H1 (cell line): ENCODE data around the gene TCAIM. TPM values are rescaled to one million over a fixed set of nuclear protein-coding genes. Genes with fewer than 3 reads are reported as not detected.
A peak's percentile ranks its signal among the peaks of the same experiment; 100 is the strongest.

Experiments
- CTCF ChIA-PET: fragments of 300-600 bp; sonication (Branson Sonifier 250); formaldehyde crosslinking; loops from one replicate; lab custom pipeline; 2021; ENCODE audit not compliant: partially characterized antibody; lab: Charles Lee
- POLR2A ChIA-PET: fragments of 300-600 bp; sonication (Branson Sonifier 250); formaldehyde crosslinking; loops from one replicate; lab custom pipeline; 2021; ENCODE audit warnings: inconsistent platforms; ENCODE audit not compliant: partially characterized antibody; lab: Charles Lee
- DNase-seq, 2 experiments: peaks; one replicate each; pipeline versions ENCODE4 v3.0.0 to v3.0.0-alpha.2; 2010 to 2022; ENCODE audit warnings: low spot score in 2 of 2, low read depth in 1 of 2, mixed read lengths in 1 of 2
- FAIRE-seq: peaks from 2 replicates; lab custom pipeline; 2011; peaks lifted over from hg19 to GRCh38; lab: Jason Lieb, UNC
- H2AFZ ChIP-seq: 2 replicates; pipeline ENCODE4 v1.8.1; 2012; ENCODE audit warnings: low read length, inconsistent platforms
- H2AK5ac ChIP-seq: 2 replicates; pipeline ENCODE4 v1.6.1; 2013; ENCODE audit warnings: low read depth, low read length
- H2BK120ac ChIP-seq: replicated peaks from 2 replicates; pipeline ENCODE3; 2013; ENCODE audit warnings: low read depth, low read length, inconsistent platforms
- H2BK12ac ChIP-seq: 2 replicates; pipeline ENCODE4 v1.6.1; 2013; ENCODE audit warnings: low read depth, low read length
- H2BK15ac ChIP-seq: 2 replicates; pipeline ENCODE4 v1.6.1; 2013; ENCODE audit warnings: low read length
- H2BK20ac ChIP-seq: 2 replicates; pipeline ENCODE4 v1.6.1; 2013; ENCODE audit warnings: low read length
- H2BK5ac ChIP-seq: 2 replicates; pipeline ENCODE4 v1.6.1; 2013; ENCODE audit warnings: low read depth, low read length
- H3K14ac ChIP-seq: 2 replicates; pipeline ENCODE4 v1.6.1; 2013; ENCODE audit warnings: inconsistent platforms; ENCODE audit not compliant: insufficient read length
- H3K18ac ChIP-seq: 2 replicates; pipeline ENCODE4 v1.6.1; 2013; ENCODE audit warnings: low read length; ENCODE audit errors: extremely low read depth
- H3K23ac ChIP-seq: 2 replicates; pipeline ENCODE4 v1.6.1; 2013; ENCODE audit warnings: inconsistent platforms; ENCODE audit not compliant: insufficient read length
- H3K23me2 ChIP-seq: 2 replicates; pipeline ENCODE4 v1.6.1; 2013; ENCODE audit warnings: low read depth, low read length
- H3K27ac ChIP-seq: 2 replicates; pipeline ENCODE4 v1.6.1; 2011; ENCODE audit warnings: low read depth, low read length, inconsistent platforms
- H3K27me3 ChIP-seq, 4 experiments: replicated peaks in 1 of 4; 1 replicate in 1 of 4; 2 replicates in 3 of 4; pipeline versions ENCODE4 v1.6.1 to v1.8.1; 2011 to 2013; ENCODE audit warnings: low read length in 3 of 4, mild to moderate bottlenecking in 3 of 4, inconsistent platforms in 2 of 4, mixed read lengths in 2 of 4, moderate library complexity in 1 of 4; ENCODE audit not compliant: control insufficient read depth in 3 of 4, insufficient read depth in 3 of 4; ENCODE audit errors: extremely low read depth in 1 of 4
- H3K36me3 ChIP-seq, 4 experiments: 2 replicates each; pipeline versions ENCODE4 v1.6.1 to v1.8.1; 2011 to 2013; ENCODE audit warnings: mild to moderate bottlenecking in 4 of 4, low read length in 3 of 4, moderate library complexity in 2 of 4, control low read depth in 1 of 4, inconsistent platforms in 1 of 4; ENCODE audit not compliant: insufficient read depth in 4 of 4, control insufficient read depth in 2 of 4
- H3K4ac ChIP-seq: replicated peaks from 2 replicates; pipeline ENCODE3; 2013; ENCODE audit warnings: low read length, low read depth, mixed read lengths, inconsistent platforms; ENCODE audit not compliant: insufficient read length
- H3K4me1 ChIP-seq, 4 experiments: replicated peaks in 1 of 4; 1 replicate in 1 of 4; 2 replicates in 3 of 4; pipeline versions ENCODE4 v1.6.1 to v1.8.1; 2011 to 2013; ENCODE audit warnings: low read length in 3 of 4, inconsistent platforms in 2 of 4, mixed read lengths in 1 of 4; ENCODE audit not compliant: insufficient read depth in 4 of 4, control insufficient read depth in 3 of 4
- H3K4me2 ChIP-seq, 2 experiments: 2 replicates each; pipeline versions ENCODE4 v1.6.1 to v1.8.1; 2011 to 2013; ENCODE audit warnings: low read depth in 2 of 2, low read length in 2 of 2, control low read depth in 1 of 2, inconsistent platforms in 1 of 2, mild to moderate bottlenecking in 1 of 2; ENCODE audit not compliant: insufficient read depth in 1 of 2
- H3K4me3 ChIP-seq, 4 experiments: fragments of 200-600, 300-600 bp in 1 of 4; sonication (generic), shearing (Covaris generic), sonication (Bioruptor Twin) in 1 of 4; 2 replicates each; pipeline versions ENCODE4 v1.5.1 to v1.8.1; 2011 to 2016; ENCODE audit warnings: low read length in 4 of 4, low read depth in 3 of 4, control low read depth in 2 of 4, inconsistent platforms in 2 of 4, mild to moderate bottlenecking in 2 of 4, mixed read lengths in 1 of 4, moderate library complexity in 1 of 4; ENCODE audit not compliant: insufficient read depth in 2 of 4; ENCODE audit errors: extremely low read depth in 1 of 4
- H3K56ac ChIP-seq: replicated peaks from 2 replicates; pipeline ENCODE3; 2013; ENCODE audit warnings: low read depth, mild to moderate bottlenecking, mixed read lengths, low read length, inconsistent platforms; ENCODE audit not compliant: insufficient read length
- H3K79me1 ChIP-seq: 2 replicates; pipeline ENCODE4 v1.6.1; 2013; ENCODE audit warnings: low read depth, low read length, control low read depth
- H3K79me2 ChIP-seq, 2 experiments: 2 replicates each; pipeline versions ENCODE4 v1.6.1 to v1.8.1; 2012 to 2013; ENCODE audit warnings: low read length in 2 of 2, mild to moderate bottlenecking in 2 of 2, inconsistent platforms in 1 of 2; ENCODE audit not compliant: insufficient read depth in 2 of 2, control insufficient read depth in 1 of 2
- H3K9ac ChIP-seq, 4 experiments: replicated peaks in 1 of 4; 1 replicate in 1 of 4; 2 replicates in 3 of 4; pipeline versions ENCODE4 v1.6.1 to v1.8.1; 2011 to 2013; ENCODE audit warnings: low read depth in 3 of 4, low read length in 3 of 4, control low read depth in 2 of 4, mild to moderate bottlenecking in 2 of 4, moderate library complexity in 2 of 4, inconsistent platforms in 1 of 4; ENCODE audit errors: extremely low read depth in 1 of 4
- H3K9me3 ChIP-seq, 2 experiments: 2 replicates each; pipeline versions ENCODE4 v1.6.1 to v1.8.1; 2012 to 2013; ENCODE audit warnings: mild to moderate bottlenecking in 2 of 2, moderate library complexity in 2 of 2, control low read depth in 1 of 2, inconsistent platforms in 1 of 2, low read depth in 1 of 2, low read length in 1 of 2, mixed read lengths in 1 of 2; ENCODE audit not compliant: insufficient read depth in 2 of 2
- H4K20me1 ChIP-seq, 2 experiments: replicated peaks in 1 of 2; 2 replicates each; pipeline versions ENCODE3 to v1.8.1; 2011 to 2013; ENCODE audit warnings: inconsistent platforms in 2 of 2, low read length in 2 of 2, mild to moderate bottlenecking in 1 of 2; ENCODE audit not compliant: insufficient read depth in 2 of 2, control insufficient read depth in 1 of 2
- H4K5ac ChIP-seq: 2 replicates; pipeline ENCODE4 v1.6.1; 2013; ENCODE audit warnings: low read length, low read depth, mixed read lengths, inconsistent platforms; ENCODE audit not compliant: insufficient read length
- H4K8ac ChIP-seq: 2 replicates; pipeline ENCODE4 v1.8.0; 2013; ENCODE audit warnings: mild to moderate bottlenecking, moderate library complexity, low read length, inconsistent platforms; ENCODE audit not compliant: insufficient read depth; ENCODE audit errors: extremely low read depth
- H4K91ac ChIP-seq: replicated peaks from 2 replicates; pipeline ENCODE3; 2013; ENCODE audit warnings: low read length, mixed read lengths, inconsistent platforms; ENCODE audit not compliant: insufficient read length
- BRCA1 ChIP-seq: IDR thresholded peaks from 2 replicates; pipeline ENCODE4 v1.6.1; 2012; ENCODE audit warnings: low read depth, low read length, improper control_type of control experiment
- RAD21 ChIP-seq, 2 experiments: IDR thresholded peaks in 1 of 2; conservative IDR thresholded peaks in 1 of 2; 2 replicates each; pipeline ENCODE4 v1.6.1; 2011; ENCODE audit warnings: low read depth in 2 of 2, low read length in 2 of 2, improper control_type of control experiment in 1 of 2, inconsistent platforms in 1 of 2, mild to moderate bottlenecking in 1 of 2, moderate library complexity in 1 of 2
- WGBS, 2 experiments: shearing (Covaris generic) in 1 of 2; methylation state at CpG; one replicate each; pipeline versions ENCODE4 v1.1.6 to v1.1.7; 2013 to 2015; ENCODE audit warnings: low lambda C conversion rate in 2 of 2, mixed read lengths in 2 of 2, inconsistent platforms in 1 of 2, low coverage in 1 of 2, missing lambda C conversion rate in 1 of 2; ENCODE audit not compliant: insufficient replicate concordance in 2 of 2, insufficient coverage in 1 of 2, insufficient read length in 1 of 2; ENCODE audit errors: extremely low coverage in 1 of 2, missing lambda C conversion rate in 1 of 2; 5-methylcytosine and 5-hydroxymethylcytosine counted together
- polyA plus RNA-seq, 7 experiments: library from polyadenylated mRNA; depleted of rRNA in 3 of 7; stranded (reverse) in 5 of 7; unstranded in 2 of 7; fragments of >200 nt in 5 of 7; fragments of 200-250 nt in 2 of 7; gene quantifications; 1 replicate in 5 of 7; 2 replicates in 1 of 7; 4 replicates in 1 of 7; pipeline versions ENCODE4 v1.2.1 to v1.2.3, GENCODE V29; 2011 to 2013; ENCODE audit warnings: missing spikeins in 2 of 7, mixed read lengths in 2 of 7
- total RNA-seq: library from RNA; stranded (reverse); fragmentation: NEBNext Ultra II Directional; extraction: Animal tissue kit (Norgen Biotek cat#: 25700); gene quantifications from 2 replicates; pipeline ENCODE4 v1.2.1, GENCODE V29; 2021

TCAIM gene
- total and polyA plus RNA-seq, 2 of the 8 experiments (the other 6 are each of a cell fraction or from before 2014, with no cell fraction given) = 6.9 to 22.1 TPM

- no peak overlapping the region for H3K4ac ChIP-seq
- FAIRE-seq (no peak), DNase-seq (no peak)
- H3K27me3 ChIP-seq = no peaks in the 10 kb centered on the region
- ChIA-PET POLR2A (no interaction called here), CTCF (interaction anchor here (1.3 to 2.5 kb wide), 2 partner anchors 10 to 20 kb away, joined by 3 to 10 read pairs; no protein-coding TSS in a partner anchor)
- no peak overlapping the region for H3K9ac ChIP-seq
- H3K23me2 ChIP-seq = no peaks in the 10 kb centered on the region
- no peak overlapping the region for H3K4me2 ChIP-seq
- H3K36me3 ChIP-seq = no peaks in the 10 kb centered on the region
- TF ChIP-seq BRCA1 (no peak), RAD21 (IDR thresholded peaks at IDR 0.05 in 1 of 2, conservative IDR thresholded peaks at IDR 0.05 in 1 of 2; ENCODE audit: low read depth in 2 of 2, low read length in 2 of 2) (peak in 1 of 2 experiments; percentile 8; a peak in 1 of 4 replicates)
- no peaks in the 10 kb centered on the region for H3K9me3 ChIP-seq
- H3K14ac ChIP-seq = no peak overlapping the region
- 92% methylated on average over 4 of the region's 4 CpGs; no CpG with 5 or more reads in 1 of the 2 experiments for WGBS, 2 experiments
- no peaks in the 10 kb centered on the region for H3K79me2 ChIP-seq
- H3K18ac ChIP-seq = no peak overlapping the region
- no peaks in the 10 kb centered on the region for H4K20me1 ChIP-seq
- H4K5ac ChIP-seq = no peak overlapping the region
- no peak overlapping the region for H2BK20ac ChIP-seq
- H3K4me3 ChIP-seq = no peak overlapping the region
- H3K23ac ChIP-seq = no peak overlapping the region
- H2BK15ac ChIP-seq = no peak overlapping the region
- H2BK5ac ChIP-seq = no peak overlapping the region
- H2BK12ac ChIP-seq = no peak overlapping the region
- H4K8ac ChIP-seq = no peak overlapping the region; the same call in 1 of the 2 replicates
- no peak overlapping the region for H2AK5ac ChIP-seq
- H3K4me1 ChIP-seq = peaks cover 0 to 3% (median 2%) of the 10 kb centered on the region in 4 experiments; a peak in 3 of 7 replicates
- H3K27ac ChIP-seq = no peak overlapping the region; the same call in 1 of the 2 replicates
- H2AFZ ChIP-seq = no peak overlapping the region
- no peaks in the 10 kb centered on the region for H3K79me1 ChIP-seq
- H4K91ac ChIP-seq = no peak overlapping the region
- no peak overlapping the region for H2BK120ac ChIP-seq
- no peak overlapping the region for H3K56ac ChIP-seq
Observed at GRCh38 chr3:44409640-44410410, 71.3 kb downstream of the TCAIM start.
